Measurements from ENCODE around the gene GPC5. TPM values are rescaled to one million over a fixed set of nuclear protein-coding genes. Genes with fewer than 3 reads are reported as not detected.

Gene GPC5
- total and polyA plus RNA-seq, 2 donors (not counting 3 experiments of a cell fraction or from before 2014, with no cell fraction given) = 0.59 to 0.97 TPM

DNA sequence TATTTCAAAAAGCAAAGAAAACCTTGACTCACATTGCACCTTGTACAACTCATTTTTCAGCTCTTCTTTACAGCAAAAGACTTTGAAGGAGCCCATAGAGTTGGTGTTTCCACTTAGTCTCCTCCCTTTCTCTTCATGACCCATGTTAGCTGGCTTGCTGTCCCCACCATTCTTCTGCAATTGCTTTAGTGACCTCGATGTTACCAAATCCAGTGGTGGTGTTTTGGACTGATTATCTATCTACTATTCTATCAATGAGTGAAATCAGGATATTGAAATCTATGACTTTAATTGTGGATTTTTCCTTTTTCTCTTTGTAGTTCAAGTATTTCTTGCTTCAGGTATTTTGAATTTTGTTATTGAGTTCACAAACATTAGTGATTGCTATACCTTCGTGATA lies 197.3 kb downstream of the GPC5 start:
- H3K27ac ChIP-seq (ENCODE audit: insufficient read depth, low read depth, low read length) = no peak overlapping the region
- dilution Hi-C loops (cut with MboI; ENCODE audit: extremely low pct_ligation_motif_present, low sequenced_read_pairs) = no loop called here
- no peaks in the 10 kb centered on the region for H3K27me3 ChIP-seq (ENCODE audit: control insufficient read depth in 2 of 2, insufficient read depth in 2 of 2, low read length in 2 of 2)
- H3K4me1 ChIP-seq (ENCODE audit: control insufficient read depth, extremely low read depth, insufficient read depth, low read length) = no peaks in the 10 kb centered on the region
- FAIRE-seq = no peak
- no peaks in the 10 kb centered on the region for H3K79me2 ChIP-seq (ENCODE audit: control insufficient read depth, insufficient read depth, low read length)
- no peak overlapping the region for H3K4me2 ChIP-seq (ENCODE audit: insufficient read depth, low read length)
- BruUV-seq (replicated peaks) = no TSS peak
- POLR2A ChIA-PET = no interaction called here
- H3K9me3 ChIP-seq (replicated peaks; ENCODE audit: control insufficient read depth, insufficient read depth, low read length) = no peaks in the 10 kb centered on the region
- intact Hi-C loops (cut with micrococcal nuclease) = no loop called here
- TF ChIP-seq, protein P1, sequence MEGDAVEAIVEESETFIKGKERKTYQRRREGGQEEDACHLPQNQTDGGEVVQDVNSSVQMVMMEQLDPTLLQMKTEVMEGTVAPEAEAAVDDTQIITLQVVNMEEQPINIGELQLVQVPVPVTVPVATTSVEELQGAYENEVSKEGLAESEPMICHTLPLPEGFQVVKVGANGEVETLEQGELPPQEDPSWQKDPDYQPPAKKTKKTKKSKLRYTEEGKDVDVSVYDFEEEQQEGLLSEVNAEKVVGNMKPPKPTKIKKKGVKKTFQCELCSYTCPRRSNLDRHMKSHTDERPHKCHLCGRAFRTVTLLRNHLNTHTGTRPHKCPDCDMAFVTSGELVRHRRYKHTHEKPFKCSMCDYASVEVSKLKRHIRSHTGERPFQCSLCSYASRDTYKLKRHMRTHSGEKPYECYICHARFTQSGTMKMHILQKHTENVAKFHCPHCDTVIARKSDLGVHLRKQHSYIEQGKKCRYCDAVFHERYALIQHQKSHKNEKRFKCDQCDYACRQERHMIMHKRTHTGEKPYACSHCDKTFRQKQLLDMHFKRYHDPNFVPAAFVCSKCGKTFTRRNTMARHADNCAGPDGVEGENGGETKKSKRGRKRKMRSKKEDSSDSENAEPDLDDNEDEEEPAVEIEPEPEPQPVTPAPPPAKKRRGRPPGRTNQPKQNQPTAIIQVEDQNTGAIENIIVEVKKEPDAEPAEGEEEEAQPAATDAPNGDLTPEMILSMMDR (IDR thresholded peaks at IDR 0.05; ENCODE audit: extremely low read depth in 1 of 2, insufficient read depth in 1 of 2, low read depth in 1 of 2, low read length in 2 of 2) = no peak
- TF ChIP-seq MYC (IDR thresholded peaks at IDR 0.05; ENCODE audit: low read depth, low read length) (no peak), GATA2 (IDR thresholded peaks at IDR 0.05; ENCODE audit: insufficient read depth, insufficient read length, low read depth, low read length) (no peak), POLR2A (IDR thresholded peaks at IDR 0.05; ENCODE audit: low read depth, low read length) (no peak), JUN (IDR thresholded peaks at IDR 0.05; ENCODE audit: borderline replicate concordance, insufficient read depth, insufficient read length, low read depth) (no peak), FOS (IDR thresholded peaks at IDR 0.05; ENCODE audit: borderline replicate concordance, insufficient read depth, low read length) (no peak), EZH2 (IDR thresholded peaks at IDR 0.05; ENCODE audit: borderline replicate concordance, low read depth, low read length, severe bottlenecking) (no peak), POLR2AphosphoS5 (IDR thresholded peaks at IDR 0.05; ENCODE audit: insufficient read depth, low read depth, low read length) (no peak)
- TF ChIP-seq, protein P2, sequence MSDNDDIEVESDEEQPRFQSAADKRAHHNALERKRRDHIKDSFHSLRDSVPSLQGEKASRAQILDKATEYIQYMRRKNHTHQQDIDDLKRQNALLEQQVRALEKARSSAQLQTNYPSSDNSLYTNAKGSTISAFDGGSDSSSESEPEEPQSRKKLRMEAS (IDR thresholded peaks at IDR 0.05; ENCODE audit: insufficient read depth, insufficient read length) = no peak
- no peaks in the 10 kb centered on the region for H4K20me1 ChIP-seq (replicated peaks; ENCODE audit: control insufficient read depth, extremely low read depth, insufficient read depth, low read length)
- DNase-seq (ENCODE audit: low read depth, low spot score) = no peak
- H3K36me3 ChIP-seq (ENCODE audit: control insufficient read depth in 2 of 2, extremely low read depth in 1 of 2, insufficient read depth in 2 of 2, low read length in 2 of 2) = no peaks in the 10 kb centered on the region
- CTCF ChIA-PET = no interaction called here
- no peak overlapping the region for H3K9ac ChIP-seq (replicated peaks; ENCODE audit: extremely low read depth, insufficient read depth, low read length)
- H3K9me1 ChIP-seq (replicated peaks; ENCODE audit: control insufficient read depth, extremely low read depth, insufficient read depth, low read length) = no peaks in the 10 kb centered on the region
- H2AFZ ChIP-seq (ENCODE audit: low read depth, low read length) = no peak overlapping the region
- no peak overlapping the region for H3K4me3 ChIP-seq (replicated peaks in 1 of 3; ENCODE audit: insufficient read depth in 1 of 3, low read depth in 1 of 3, low read length in 3 of 3)

All from endothelial cell of umbilical vein (primary cell).